HG03442 (cell line): Measurements from ENCODE around the gene PIGQ.

Experiments used
- ATAC-seq: cut with Tn5 transposase; IDR thresholded peaks from one replicate; pipeline ENCODE4 v1.9.1; 2021; ENCODE audit warnings: mild to moderate bottlenecking, moderate library complexity; ENCODE audit not compliant: unreplicated experiment

The PIGQ gene

DNA sequence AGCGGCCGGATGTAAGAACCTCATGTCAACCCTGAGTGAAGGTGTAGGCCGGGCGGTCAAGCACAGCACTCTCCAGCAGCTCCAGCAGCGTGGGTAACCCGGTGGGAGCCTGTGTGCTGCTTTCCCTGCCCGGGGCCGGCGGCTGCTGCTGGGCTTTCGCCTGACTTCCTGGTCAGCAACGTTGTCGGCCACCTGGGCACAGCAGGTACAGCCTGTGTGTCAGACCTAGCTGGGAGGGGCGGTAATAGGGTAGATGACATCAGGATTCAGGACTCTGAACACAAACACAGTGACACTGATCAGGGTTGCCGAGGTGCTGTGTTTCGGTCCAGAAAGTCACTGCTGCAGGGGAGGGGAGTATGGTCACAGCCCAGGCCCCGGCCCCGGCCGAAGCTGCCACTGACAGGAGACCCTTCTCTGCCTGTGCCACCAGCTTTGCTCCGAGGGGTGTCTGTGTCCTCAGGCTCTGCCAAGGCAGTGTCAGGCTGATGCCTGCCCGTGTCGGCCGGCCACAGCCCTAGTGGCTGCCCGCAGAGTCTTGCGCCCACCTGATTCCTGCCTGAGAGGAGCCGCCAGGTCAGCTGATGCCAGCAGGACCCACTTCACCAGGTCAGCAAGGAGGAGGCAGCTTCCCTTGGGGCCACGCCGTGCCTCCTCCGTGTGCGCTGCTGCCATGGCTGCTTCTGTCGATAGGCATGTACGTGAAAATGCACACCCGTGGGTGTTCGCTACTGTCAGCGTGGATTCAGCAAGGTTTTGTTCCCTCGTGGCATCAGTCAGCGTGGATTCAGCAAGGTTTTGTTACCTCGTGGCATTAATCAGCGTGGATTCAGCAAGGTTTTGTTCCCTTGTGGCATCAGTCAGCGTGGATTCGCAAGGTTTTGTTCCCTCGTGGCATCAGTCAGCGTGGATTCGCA, 29.3 kb downstream of the PIGQ start:
- no peak for ATAC-seq

DNA sequence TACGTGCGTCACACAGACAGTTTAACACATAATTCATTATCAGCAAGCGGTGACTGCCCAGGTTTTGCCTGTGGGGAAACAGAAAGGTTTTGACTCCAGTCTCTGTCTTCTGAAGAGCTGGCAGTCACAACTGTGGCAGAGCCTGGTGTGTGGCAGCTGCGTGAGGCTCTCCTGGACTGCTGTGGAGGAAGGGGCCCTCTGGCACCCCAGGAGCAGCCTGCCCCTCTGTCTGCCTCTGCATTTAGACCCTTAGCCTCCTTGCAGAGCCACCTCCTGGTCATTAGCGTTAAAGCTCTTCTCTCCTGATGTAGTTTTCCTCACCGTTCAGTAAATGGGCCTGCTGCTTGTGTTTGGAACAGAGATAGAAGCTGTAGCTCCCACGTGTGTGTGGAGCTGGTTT, 31.0 kb downstream of the PIGQ start:
- ATAC-seq: no peak

DNA sequence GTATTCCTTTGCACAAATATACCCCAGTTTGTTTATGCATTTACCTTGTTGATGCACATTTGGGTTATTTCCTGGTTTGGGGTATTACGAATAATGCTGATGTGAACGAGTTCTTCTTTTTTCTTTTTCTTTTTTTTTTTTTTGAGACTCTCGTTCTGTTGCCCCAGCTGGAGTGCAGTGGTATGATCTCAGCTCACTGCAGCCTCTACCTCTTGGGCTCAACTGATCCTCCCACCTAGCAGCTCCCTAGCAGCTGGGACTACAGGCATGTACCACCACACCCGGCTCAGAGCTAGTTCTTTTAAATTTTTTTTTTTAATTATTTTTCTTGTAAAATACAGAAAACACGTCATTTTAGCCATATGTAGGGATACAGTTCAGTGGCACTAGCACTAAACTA, 34.2 kb downstream of the PIGQ start:
- ATAC-seq: no peak

DNA sequence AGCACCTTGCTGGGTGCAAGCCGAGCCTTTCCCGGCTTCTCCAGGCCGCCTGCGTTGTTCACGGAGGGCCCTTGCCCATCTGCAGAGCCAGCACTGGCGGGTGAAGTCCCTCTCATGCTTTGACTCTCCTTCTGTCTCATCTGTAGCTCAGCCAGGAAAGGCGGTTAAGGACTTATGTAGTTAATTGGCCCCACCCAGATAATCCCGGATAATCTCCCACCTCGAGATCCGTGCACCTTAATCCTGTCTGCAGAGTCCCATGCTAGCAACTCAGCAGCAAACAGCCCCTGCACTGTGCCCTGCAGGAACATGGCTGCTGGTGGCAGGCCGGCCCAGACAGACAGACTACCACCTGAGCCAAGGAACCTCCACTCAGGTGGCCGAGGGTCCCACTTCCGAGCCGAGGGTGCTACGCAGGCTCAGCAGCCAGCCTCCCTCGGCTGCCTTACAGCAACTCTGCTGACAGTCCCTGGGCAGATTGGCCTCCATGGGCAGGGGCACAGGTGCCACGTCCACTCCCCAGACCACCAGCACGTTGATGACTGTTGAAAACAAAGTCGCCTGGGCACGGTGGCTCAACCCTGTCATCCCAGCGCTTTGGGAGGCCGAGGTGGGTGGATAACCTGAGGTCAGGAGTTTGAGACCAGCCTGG, 37.0 kb downstream of the PIGQ start:
- no peak for ATAC-seq

DNA sequence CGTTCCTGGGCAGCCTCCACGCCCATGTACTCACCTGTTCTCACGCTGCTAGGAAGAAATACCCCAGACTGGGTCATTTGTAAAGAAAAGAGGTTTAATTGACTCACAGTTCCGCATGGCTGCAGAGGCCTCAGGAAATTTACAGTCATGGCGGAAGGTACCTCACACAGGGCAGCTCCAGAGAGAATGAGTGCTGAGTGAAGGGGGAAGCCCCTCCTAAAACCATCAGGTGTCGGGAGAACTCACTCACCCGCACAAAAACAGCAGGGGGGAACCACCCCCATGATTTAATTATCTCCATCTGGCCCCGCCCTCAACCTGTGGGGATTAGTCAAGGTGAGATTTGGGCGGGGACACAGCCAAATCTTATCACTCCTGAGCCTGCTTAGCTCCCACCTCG, 38.3 kb downstream of the PIGQ start:
- ATAC-seq: no peak

DNA sequence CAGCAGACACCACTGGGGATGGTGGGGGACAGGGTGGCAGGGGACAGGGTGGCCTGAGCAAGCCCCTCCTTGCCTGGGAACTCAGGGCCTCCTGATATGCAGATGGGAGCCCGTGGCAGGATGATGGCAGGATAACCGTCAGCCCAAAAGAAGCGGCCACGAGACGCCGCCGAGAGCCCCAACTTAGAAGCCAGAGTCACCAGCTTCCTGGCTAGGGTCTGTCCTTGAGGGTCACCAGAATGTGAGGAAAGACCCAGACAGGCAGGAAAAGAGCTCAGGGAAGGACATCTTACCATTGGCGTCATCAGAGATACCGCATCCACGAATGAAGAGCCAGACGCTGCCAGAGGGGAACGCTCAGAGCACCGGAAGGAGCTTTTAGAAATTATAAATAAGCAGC, 39.5 kb downstream of the PIGQ start:
- ATAC-seq: no peak

DNA sequence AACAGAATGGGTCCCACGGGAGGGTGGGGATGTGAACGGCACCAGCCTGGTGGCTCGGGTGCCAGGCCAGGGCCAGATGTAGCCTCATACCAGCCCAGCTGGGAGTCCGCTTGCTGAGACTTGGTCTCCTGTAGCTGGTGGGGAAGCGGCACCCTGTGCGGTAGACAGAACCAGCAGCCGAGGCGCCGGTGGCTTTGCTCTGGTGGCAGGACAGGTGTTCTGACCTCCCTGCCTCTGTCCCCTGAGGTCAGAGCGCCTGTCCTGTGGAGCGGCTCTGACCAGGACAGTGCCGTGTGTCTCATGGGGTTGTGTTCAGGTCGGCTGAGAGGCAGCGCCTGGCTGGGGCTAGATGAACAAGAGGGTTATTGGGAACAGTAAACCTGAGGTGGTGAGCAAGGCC, 40.2 kb downstream of the PIGQ start:
- ATAC-seq: no peak

DNA sequence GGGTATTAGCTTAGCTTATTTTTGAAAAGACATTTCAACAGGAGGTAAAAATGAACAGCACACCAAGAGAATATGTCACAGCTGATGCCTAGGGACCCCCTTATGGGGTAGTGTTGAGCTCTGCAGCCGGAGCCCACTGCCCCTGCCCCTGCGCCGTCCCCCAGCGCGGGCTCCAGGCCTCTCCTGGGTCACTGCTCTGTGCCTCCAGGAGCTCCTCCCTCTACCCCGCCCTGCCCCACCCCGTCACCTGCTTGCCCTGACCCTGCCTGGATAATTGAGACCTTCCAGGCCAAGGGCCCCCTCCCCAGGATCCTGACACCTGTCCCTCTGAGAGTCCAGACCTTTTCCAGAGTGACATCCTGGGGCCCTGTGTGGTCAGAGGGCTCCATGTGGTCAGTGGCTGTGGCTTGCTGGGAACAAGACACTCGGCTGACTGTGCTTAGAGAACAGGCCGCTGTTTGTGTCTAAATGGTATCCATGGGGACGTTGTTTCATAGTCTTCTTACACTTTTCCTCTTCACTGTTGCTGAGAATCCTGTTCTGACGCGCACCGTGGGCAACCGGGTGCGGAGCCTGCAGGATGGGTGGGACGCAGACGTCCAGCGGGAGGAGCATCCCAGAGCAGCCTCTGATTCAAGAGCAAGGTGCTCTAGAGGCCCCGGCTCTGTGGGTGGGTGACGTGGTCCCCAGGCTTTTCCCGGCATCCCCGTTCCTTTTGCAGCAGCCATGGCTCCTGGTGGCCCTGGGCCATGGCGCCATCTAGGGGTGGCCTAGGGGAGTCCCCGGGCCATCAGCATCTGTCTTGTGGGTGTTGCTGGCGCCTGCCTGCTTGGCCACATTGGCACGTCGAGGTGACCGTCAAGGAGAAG, 41.0 kb downstream of the PIGQ start:
- no peak for ATAC-seq

DNA sequence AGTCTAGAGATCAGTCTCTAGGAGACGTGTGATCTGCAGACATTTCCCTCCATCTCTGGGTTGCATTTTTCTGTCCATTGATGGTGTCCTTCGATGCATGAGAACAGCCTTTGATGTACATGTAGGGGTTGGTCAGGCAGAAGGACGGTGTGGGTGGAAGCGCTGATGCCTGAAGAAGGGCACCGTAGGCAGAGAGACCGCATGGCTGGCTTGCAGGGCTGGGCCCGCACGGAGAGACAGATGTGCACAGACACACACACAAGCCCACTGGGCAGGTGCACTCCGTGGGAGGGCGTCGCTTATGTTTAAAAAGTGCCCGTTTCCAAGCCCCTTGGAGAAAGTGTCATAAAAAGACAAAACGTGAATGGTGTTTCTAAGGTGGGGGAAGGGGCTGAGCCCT, 45.4 kb downstream of the PIGQ start:
- no peak for ATAC-seq

DNA sequence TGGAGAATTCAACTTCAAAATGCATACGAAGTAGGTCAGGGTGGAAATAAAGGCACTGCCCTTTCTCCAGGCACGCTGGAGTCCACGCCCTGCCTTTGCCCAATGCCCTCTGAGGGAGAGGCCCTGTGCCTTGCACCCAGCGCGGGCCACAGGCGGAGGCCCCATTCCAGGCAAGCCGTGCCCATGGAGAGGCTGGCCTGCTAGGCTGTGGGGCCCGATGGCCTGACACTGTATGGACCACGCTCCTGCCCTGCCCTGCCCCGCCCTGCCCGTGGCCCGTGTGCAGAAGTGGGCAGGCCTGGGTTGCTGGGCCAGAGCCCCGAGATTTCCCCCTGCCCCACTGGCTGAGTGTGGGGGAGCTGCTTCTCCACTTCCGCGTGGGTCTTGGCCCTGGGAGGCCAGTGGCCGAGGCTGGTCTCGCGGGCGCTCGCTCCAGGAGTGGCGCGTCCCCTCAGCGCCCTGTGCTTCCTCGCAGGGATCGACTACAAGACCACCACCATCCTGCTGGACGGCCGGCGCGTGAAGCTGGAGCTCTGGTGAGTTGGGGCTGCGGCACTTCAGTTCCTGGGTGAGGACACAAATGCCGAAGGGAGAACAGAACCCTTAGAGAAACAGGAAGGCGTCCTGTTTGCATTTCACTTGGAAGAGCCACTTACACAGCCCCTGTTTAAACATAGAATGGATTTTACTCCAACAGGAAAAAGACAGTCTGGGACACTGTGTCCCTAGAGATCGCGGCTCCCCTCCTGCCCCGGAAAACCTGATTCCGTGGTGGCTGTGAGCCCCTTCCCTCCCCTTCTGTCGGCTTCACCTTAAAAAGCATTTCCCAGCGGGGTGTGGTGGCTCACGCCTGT, 47.2 kb downstream of the PIGQ start:
- ATAC-seq: no peak

DNA sequence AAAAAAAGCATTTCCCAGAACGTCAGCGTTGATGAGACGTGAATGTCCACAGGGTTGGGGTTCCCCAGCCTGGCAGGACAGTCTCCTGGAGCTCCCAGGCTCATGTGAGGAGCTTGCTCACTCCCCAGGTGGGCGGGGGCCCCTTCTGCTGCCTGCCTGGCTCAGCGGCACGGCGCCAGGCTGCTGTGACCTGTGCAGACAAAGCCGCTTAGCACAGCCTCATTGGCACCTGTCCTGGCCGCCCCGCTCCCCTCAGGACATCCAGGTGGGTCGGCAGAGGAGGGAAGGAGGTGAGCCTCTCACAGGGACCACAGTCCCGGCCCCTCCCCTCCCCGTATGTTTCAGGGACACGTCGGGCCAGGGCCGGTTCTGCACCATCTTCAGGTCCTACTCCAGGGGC, 48.1 kb downstream of the PIGQ start:
- no peak for ATAC-seq

DNA sequence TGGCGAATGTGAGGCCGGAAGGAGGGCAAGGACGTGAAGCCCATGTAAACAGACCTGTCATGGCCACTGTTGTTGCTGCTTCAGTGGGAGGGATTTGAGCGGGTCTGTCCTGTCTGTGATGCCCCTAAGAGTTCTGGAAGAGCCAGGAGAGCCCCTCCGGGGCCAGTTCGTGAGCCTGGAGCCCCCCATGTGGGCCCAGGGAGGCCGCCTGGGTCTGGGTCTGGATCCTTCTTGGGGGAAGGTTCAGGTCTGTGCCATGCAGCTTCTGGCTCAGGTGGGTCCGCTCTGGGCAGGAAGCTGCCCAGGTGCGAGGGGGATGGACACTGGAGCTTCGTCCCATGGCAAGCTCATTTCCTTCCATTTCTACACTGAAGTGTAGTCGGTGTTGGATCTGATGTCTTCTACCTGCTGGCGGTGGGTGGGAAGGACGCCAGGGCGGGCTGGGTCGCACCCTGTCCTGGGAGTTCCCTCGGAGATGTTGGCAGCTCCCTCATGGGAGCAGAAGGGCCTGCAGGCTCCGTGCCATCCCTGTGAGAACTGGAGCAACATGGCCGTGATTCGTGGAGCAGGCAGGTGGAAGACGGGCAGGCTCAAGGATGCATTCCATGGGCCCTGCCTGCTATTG, 49.8 kb downstream of the PIGQ start:
- ATAC-seq: no peak

DNA sequence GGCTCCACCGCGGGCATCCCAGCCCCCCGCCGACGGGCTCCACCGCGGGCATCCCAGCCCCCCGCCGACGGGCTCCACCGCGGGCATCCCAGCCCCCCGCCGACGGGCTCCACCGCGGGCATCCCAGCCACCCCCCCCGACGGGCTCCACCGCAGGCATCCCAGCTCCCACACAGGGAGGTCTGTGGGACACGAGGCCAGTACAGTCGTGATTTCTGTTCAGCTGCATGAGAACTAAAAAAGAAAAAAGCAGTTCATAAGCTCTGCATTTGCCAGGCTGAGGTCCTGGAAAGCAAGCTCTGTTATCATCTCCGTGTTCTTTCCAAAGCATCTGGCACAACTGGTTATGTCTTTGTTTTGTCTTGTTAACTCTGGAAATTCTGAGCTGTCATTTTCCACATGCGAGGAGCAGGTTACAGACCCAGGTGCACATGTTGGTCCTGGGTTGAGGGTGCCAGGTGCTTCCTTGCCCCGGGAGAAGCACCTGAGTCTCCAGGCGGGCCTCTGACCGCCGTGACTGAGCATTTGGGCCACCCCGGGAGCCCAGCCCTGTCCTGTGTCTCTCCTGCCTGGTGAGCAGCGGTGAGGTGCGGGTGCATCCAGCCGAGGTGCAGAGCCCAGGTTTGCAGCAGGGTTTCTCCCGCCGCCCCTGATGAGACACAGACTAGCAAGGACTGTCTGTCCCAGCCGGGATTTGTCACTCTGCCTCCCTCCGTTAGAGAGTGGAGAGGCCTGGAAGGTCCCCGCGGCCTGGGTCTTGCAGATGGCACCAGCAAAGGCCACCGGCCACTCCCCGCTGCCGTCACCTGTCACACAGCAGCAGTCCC, 51.1 kb downstream of the PIGQ start:
- ATAC-seq: no peak

DNA sequence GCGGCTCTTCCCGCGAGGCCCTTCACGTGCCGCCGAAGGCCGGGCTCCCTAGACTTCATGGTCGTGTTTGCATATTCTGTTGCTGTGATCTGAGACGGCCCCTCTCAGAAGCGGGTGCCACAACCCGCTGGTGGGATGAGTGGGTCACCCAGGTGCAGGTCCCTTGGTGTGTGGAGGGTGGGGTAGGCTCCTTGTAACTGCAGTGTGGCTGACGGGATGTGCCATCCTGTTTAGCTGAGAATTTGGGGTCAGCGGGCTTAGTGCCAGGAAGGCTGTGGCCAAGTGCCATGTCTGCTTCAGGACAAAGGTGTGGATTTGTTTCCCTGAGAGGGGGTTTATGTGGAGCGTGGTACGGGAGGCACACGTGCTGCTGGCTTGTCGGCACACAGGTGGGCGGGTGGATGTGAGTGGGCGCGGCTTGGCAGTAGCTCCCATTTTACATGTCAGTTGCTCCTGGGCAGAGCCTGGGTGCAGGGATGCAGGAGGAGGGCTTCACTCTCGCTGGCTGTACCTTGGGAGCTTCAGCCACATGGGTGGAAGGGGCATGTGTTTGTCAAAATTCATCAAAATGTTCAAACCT, 51.8 kb downstream of the PIGQ start:
- no peak for ATAC-seq

DNA sequence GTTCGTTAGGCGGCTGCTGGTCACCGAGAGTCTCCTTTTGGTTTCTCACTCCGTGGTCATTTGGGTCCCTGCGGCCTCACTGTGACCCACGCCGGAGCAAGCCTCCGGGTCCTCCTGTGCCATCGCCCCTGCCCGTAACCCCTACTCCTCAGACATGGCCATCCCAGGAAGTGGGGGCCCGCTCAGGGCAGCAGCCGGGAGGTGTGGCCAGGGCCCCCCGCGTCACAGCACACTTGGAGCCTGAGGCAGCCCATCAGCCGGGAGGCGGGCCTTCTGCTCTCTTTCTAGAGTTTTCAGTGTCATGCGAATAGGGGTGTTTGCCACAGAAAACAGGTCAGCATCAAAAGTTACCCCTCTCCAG, 53.1 kb downstream of the PIGQ start:
- no peak for ATAC-seq

DNA sequence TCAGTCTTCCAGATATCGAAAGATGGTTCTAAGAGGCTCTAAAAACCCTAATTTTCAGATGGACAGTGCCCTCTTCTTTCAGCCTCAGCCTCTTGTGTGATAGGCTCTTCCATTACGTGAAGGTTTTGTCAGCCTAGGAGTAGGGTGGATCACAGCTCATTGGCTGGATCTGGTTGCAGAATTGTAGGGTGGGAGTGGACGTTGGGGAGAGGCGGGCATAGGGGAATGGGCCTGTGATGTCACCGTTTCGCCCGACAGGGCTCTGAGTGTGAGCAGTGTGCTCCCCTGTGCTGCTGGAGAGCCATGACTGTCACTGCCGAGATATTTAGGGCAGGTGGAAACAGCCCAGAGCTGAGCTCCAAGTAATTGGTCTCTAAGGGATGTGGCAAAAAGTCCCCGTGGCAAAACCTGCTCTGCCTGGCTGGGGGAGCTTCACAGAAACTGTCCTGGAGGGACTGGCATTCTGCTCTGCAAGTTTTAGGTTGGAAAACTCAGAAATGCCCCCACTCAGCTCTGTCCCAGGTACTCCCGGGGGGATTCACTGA, 54.8 kb downstream of the PIGQ start:
- ATAC-seq: no peak

DNA sequence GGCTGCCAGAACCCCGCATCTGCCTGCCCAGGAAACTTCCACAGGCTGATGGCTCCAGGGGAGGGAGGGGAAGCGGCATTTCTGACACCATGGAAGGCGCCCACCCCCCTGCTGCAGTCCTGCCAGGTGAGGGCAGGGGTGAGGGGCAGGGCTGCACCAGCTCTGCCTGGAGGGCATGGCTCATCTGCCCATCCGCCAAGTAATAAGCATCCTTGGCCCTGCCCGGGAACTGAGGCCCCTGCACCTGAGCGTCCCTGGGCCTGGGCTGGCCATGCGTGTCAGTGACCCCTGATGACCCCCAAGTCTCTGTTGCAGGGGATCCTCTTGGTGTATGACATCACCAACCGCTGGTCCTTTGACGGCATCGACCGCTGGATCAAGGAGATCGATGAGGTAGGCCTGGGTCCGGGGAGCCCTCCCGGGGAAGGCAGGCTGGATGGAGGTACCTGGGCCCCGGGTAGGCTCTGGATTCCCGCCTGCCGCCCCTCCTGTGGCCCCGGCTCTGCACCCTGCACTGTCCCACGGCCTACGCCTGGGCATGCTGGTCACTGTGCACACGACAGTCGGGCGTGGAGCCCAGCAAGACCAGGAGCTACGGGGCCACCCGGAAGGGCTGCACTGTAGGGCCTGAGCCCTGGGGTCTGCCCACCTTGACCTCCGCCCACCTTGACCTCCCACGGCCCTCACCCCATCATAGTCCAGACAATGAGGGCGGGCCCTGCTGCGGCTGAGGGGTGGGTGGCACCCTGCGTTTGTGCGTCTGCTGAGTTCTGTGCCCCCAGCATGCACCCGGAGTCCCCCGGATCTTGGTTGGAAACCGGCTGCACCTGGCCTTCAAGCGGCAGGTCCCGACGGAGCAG, 55.6 kb downstream of the PIGQ start:
- ATAC-seq: no peak
